COLO829 (cell line): ENCODE results near the gene BTBD8.
"Not testable (repeated sequence)": the region's sequence is repeated elsewhere in the genome, so short reads cannot be mapped to it uniquely, and the experiment has no call there.

Experiments
- DNase-seq: peaks from one replicate; pipeline ENCODE4 v3.0.0; 2012; ENCODE audit warnings: low spot score

BTBD8 gene

GRCh38 chr1:92080128-92080985, at the start of gene BTBD8:
TSS of gene BTBD8 (plus strand) at chr1:92080345. CDS start at chr1:92080572, 227 bp downstream.
- DNase-seq, result peak; percentile 39

- DNase-seq, result peak; percentile 1
Measured at GRCh38 chr1:92030656-92031107, 49.5 kb upstream of the BTBD8 start.

GRCh38 chr1:92031281-92032110, 48.6 kb upstream of the BTBD8 start:
- no peak for DNase-seq

- DNase-seq, result no peak
Measured at GRCh38 chr1:92037400-92037799, 42.7 kb upstream of the BTBD8 start.

GRCh38 chr1:92038695-92039346, 41.3 kb upstream of the BTBD8 start:
- no peak for DNase-seq

- no peak for DNase-seq
Measured at GRCh38 chr1:92040971-92041370, 39.2 kb upstream of the BTBD8 start.

GRCh38 chr1:92043621-92044020, 36.5 kb upstream of the BTBD8 start:
- DNase-seq, result no peak

GRCh38 chr1:92045766-92046495, 34.2 kb upstream of the BTBD8 start:
- no peak for DNase-seq

- DNase-seq, result peak; percentile 8
Measured at GRCh38 chr1:92051948-92052347, 28.2 kb upstream of the BTBD8 start.

GRCh38 chr1:92065042-92065441, 15.1 kb upstream of the BTBD8 start:
- DNase-seq, result no peak

GRCh38 chr1:92066321-92066720, 13.8 kb upstream of the BTBD8 start:
- no peak for DNase-seq

GRCh38 chr1:92070892-92071291, 9.3 kb upstream of the BTBD8 start:
- DNase-seq, result no peak

- not testable (repeated sequence) for DNase-seq
Measured at GRCh38 chr1:92074446-92074845, 5.7 kb upstream of the BTBD8 start.

GRCh38 chr1:92075311-92075710, 4.8 kb upstream of the BTBD8 start, which contains the start of gene SETSIP:
TSS of gene SETSIP (minus strand) at chr1:92075411. CDS start at chr1:92075411, 0 bp downstream.
- no peak for DNase-seq

- no peak for DNase-seq
Measured at GRCh38 chr1:92076363-92076762, 3.8 kb upstream of the BTBD8 start.

- DNase-seq, result not testable (repeated sequence)
Measured at GRCh38 chr1:92078077-92078476, 2.1 kb upstream of the BTBD8 start.

GRCh38 chr1:92079441-92079840, 704 bp upstream of the BTBD8 start:
- no peak for DNase-seq

- DNase-seq, result no peak
Measured at GRCh38 chr1:92081031-92081430, 886 bp downstream of the BTBD8 start.

- DNase-seq, result no peak
Measured at GRCh38 chr1:92084651-92085050, 4.5 kb downstream of the BTBD8 start.

- no peak for DNase-seq
Measured at GRCh38 chr1:92085727-92086126, 5.6 kb downstream of the BTBD8 start.

GRCh38 chr1:92087542-92087941, 7.4 kb downstream of the BTBD8 start:
- DNase-seq, result no peak

GRCh38 chr1:92091625-92092024, 11.5 kb downstream of the BTBD8 start:
- DNase-seq, result no peak
